ENCODE results near the gene BHLHE23.

BHLHE23 gene

GRCh38 chr20:63044204-63044600 lies 37.4 kb upstream of the BHLHE23 start:
- no peak overlapping the region for H3K27ac ChIP-seq
- no peaks in the 10 kb centered on the region for H3K9me3 ChIP-seq (ENCODE audit: control insufficient read depth, low read length)
- no peaks in the 10 kb centered on the region for H3K4me1 ChIP-seq
- H3K9ac ChIP-seq, result no peak overlapping the region
- TF ChIP-seq, protein P1, sequence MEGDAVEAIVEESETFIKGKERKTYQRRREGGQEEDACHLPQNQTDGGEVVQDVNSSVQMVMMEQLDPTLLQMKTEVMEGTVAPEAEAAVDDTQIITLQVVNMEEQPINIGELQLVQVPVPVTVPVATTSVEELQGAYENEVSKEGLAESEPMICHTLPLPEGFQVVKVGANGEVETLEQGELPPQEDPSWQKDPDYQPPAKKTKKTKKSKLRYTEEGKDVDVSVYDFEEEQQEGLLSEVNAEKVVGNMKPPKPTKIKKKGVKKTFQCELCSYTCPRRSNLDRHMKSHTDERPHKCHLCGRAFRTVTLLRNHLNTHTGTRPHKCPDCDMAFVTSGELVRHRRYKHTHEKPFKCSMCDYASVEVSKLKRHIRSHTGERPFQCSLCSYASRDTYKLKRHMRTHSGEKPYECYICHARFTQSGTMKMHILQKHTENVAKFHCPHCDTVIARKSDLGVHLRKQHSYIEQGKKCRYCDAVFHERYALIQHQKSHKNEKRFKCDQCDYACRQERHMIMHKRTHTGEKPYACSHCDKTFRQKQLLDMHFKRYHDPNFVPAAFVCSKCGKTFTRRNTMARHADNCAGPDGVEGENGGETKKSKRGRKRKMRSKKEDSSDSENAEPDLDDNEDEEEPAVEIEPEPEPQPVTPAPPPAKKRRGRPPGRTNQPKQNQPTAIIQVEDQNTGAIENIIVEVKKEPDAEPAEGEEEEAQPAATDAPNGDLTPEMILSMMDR (IDR thresholded peaks at IDR 0.05), result no peak
- no peak overlapping the region for H3K4me2 ChIP-seq (ENCODE audit: low read length)
- no peak overlapping the region for H3K4me3 ChIP-seq (ENCODE audit: low read depth, low read length)
- H3K36me3 ChIP-seq (ENCODE audit: control insufficient read depth, insufficient read depth, low read length), result no peaks in the 10 kb centered on the region
- H3K27me3 ChIP-seq (ENCODE audit: control insufficient read depth, insufficient read depth, low read length), result no peaks in the 10 kb centered on the region
- H3K79me2 ChIP-seq, result no peaks in the 10 kb centered on the region
- H2AFZ ChIP-seq, result no peak overlapping the region

DNA sequence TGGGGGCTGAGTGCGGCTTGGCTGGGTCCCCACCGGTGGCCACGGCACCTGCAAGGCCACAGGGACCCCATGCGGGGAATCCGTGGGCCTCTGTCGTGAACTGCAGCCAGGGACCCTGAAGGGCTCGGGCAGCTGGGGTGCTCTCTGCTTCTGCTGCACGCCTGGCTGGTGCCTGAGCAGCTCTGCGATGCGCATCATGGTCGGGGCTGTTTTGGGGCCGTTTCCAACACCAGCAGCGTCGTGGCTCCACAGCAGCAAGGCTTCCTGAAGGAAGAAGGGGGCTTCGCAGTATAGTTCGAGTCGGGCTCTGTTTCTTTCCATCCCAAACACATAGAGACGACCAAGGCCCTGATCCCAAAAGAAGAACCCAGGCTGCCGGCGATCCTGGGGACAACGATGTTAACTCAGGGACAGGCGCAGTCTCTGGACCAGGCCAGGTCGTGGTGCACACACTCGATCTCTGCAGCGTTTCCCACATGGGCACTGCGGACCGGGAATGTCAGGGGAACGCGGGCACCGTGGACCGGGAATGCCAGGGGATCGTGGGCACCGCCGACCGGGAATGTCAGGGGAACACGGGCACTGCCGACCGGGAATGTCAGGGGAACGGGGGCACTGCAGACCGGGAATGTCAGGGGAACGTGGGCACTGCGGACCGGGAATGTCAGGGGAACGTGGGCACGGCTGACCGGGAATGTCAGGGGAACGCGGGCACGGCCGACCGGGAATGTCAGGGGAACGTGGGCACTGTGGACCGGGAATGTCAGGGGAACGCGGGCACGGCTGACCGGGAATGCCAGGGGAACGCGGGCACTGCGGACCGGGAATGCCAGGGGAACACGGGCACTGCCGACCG lies 36.8 kb upstream of the BHLHE23 start:
- no peaks in the 10 kb centered on the region for H3K27me3 ChIP-seq (ENCODE audit: control insufficient read depth, insufficient read depth, low read length)
- no peak overlapping the region for H3K9ac ChIP-seq

DNA sequence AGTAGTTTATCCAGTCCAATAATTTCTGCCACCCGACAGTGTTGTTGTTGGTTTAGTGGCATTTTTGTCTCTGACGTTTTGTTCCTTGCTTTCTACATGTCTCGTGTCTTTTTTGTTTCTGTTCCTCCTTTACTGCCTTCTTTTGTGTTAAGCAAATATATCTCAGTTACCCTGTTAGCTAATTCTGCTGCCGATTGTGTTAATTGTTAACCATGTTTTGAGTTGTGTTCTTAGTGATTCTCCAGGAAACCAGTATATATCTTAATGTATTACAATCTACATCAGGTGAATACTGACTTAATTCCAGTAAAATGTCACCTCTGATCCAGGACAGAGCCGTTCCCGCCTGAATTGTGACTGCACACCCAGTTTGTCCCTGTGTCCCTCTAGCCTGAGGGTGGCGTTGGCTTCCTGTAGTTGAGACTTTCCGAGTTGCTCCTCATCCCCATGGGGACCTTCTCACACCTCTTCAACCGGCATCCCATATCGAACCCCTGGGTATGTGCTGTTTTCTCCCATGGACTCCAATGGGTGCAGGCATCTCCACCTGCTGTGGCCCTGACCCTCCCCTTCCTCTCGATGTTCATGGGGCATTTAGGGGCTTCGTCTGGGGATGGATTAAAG lies 35.8 kb upstream of the BHLHE23 start:
- H3K27me3 ChIP-seq (ENCODE audit: control insufficient read depth, insufficient read depth, low read length), result no peaks in the 10 kb centered on the region
- no peak overlapping the region for H3K4me3 ChIP-seq (ENCODE audit: low read depth, low read length)
- H3K9me3 ChIP-seq (ENCODE audit: control insufficient read depth, low read length), result no peaks in the 10 kb centered on the region
- H2AFZ ChIP-seq, result no peak overlapping the region
- H3K9ac ChIP-seq, result no peak overlapping the region
- H3K36me3 ChIP-seq (ENCODE audit: control insufficient read depth, insufficient read depth, low read length), result no peaks in the 10 kb centered on the region
- H3K4me2 ChIP-seq (ENCODE audit: low read length), result no peak overlapping the region
- TF ChIP-seq, protein P1 (IDR thresholded peaks at IDR 0.05), result no peak
- H3K79me2 ChIP-seq, result no peaks in the 10 kb centered on the region
- no peak overlapping the region for H3K27ac ChIP-seq
- H3K4me1 ChIP-seq, result no peaks in the 10 kb centered on the region

More for the DNA sequence above, 36.8 kb upstream of the BHLHE23 start:
- no peaks in the 10 kb centered on the region for H3K4me1 ChIP-seq
- H3K27ac ChIP-seq, result no peak overlapping the region
- H3K4me2 ChIP-seq (ENCODE audit: low read length), result no peak overlapping the region
- TF ChIP-seq, protein P1 (IDR thresholded peaks at IDR 0.05), result no peak
- H3K4me3 ChIP-seq (ENCODE audit: low read depth, low read length), result no peak overlapping the region
- H3K36me3 ChIP-seq (ENCODE audit: control insufficient read depth, insufficient read depth, low read length), result no peaks in the 10 kb centered on the region
- H3K79me2 ChIP-seq, result no peaks in the 10 kb centered on the region
- no peaks in the 10 kb centered on the region for H3K9me3 ChIP-seq (ENCODE audit: control insufficient read depth, low read length)
- no peak overlapping the region for H2AFZ ChIP-seq

- Histone ChIP-seq H3K4me1 (no peaks in the 10 kb centered on the region), H3K79me2 (no peaks in the 10 kb centered on the region), H3K9me3 (ENCODE audit: control insufficient read depth, low read length) (no peaks in the 10 kb centered on the region), H2AFZ (no peak overlapping the region), H3K4me3 (ENCODE audit: low read depth, low read length) (no peak overlapping the region), H3K9ac (no peak overlapping the region), H3K27me3 (ENCODE audit: control insufficient read depth, insufficient read depth, low read length) (no peaks in the 10 kb centered on the region), H3K36me3 (ENCODE audit: control insufficient read depth, insufficient read depth, low read length) (no peaks in the 10 kb centered on the region), H3K4me2 (ENCODE audit: low read length) (no peak overlapping the region), H3K27ac (no peak overlapping the region)
- TF ChIP-seq, protein P1 (IDR thresholded peaks at IDR 0.05), result no peak
These were observed 35.0 kb upstream of the BHLHE23 start for GRCh38 chr20:63041776-63042175.
